NCI-H82 treated with DMSO at 0.1 percent for 48 hours (cell line): ENCODE results near the gene FAM24A.

ENCODE experiments used
- DNase-seq: peaks from one replicate; lab custom pipeline; 2025; ENCODE audit not compliant: unreplicated experiment; lab: John Stamatoyannopoulos, UW

Gene FAM24A

GRCh38 chr10:122930140-122930539, 19.7 kb downstream of the FAM24A start:
- DNase-seq: no peak

- DNase-seq: no peak
Observed at GRCh38 chr10:122931088-122931906, 20.9 kb downstream of the FAM24A start.

- DNase-seq: no peak
Observed at GRCh38 chr10:122939133-122939855, 28.9 kb downstream of the FAM24A start.

GRCh38 chr10:122939856-122940543, 29.6 kb downstream of the FAM24A start:
- DNase-seq: no peak

- DNase-seq: no peak
Observed at GRCh38 chr10:122949296-122949695, 38.9 kb downstream of the FAM24A start.

GRCh38 chr10:122953902-122954730, 43.7 kb downstream of the FAM24A start, which contains the start of gene C10orf88:
C10orf88 (minus strand) TSS chr10:122954227; CDS start chr10:122954178, 49 bp downstream.
- DNase-seq: peak; percentile 91

- DNase-seq: no peak
Observed at GRCh38 chr10:122954731-122955050, 44.3 kb downstream of the FAM24A start.

- no peak for DNase-seq
Observed at GRCh38 chr10:122955892-122956291, 45.5 kb downstream of the FAM24A start.

GRCh38 chr10:122957474-122957873, 47.1 kb downstream of the FAM24A start:
- no peak for DNase-seq

GRCh38 chr10:122962405-122962804, 52.0 kb downstream of the FAM24A start:
- no peak for DNase-seq
